Neural cell (in vitro differentiated cells): ENCODE results near the gene ASCL1. TPM values are rescaled to one million over a fixed set of nuclear protein-coding genes. Genes with fewer than 3 reads are reported as not detected.

Experiments used
- H2AFZ ChIP-seq: fragments of 200-600, 300-800 bp; sonication (generic), shearing (Covaris generic); 2 replicates; pipeline ENCODE4 v1.6.0; 2014; ENCODE audit warnings: low read depth, mild to moderate bottlenecking, antibody characterized with exemption, low read length, moderate library complexity
- H3F3A ChIP-seq: fragments of 200-600 bp; shearing (Covaris generic); 2 replicates; pipeline ENCODE4 v1.6.1; 2016; ENCODE audit warnings: mild to moderate bottlenecking, moderate library complexity, mixed read lengths, antibody characterized with exemption, low read length; ENCODE audit not compliant: insufficient read depth, poor library complexity, severe bottlenecking
- H3K27ac ChIP-seq: fragments of 200-600, 300-800 bp; sonication (generic), shearing (Covaris generic); 2 replicates; pipeline ENCODE4 v1.5.1; 2014; ENCODE audit warnings: mild to moderate bottlenecking, low read length, moderate library complexity
- H3K27me3 ChIP-seq: fragments of 300-800, 200-600 bp; sonication (generic), shearing (Covaris generic); 2 replicates; pipeline ENCODE4 v1.6.0; 2014; ENCODE audit warnings: mild to moderate bottlenecking, low read depth, low read length, moderate library complexity; ENCODE audit not compliant: insufficient read depth
- H3K36me3 ChIP-seq: fragments of 300-800, 200-600 bp; sonication (generic), shearing (Covaris generic); 2 replicates; pipeline ENCODE4 v1.5.1; 2014; ENCODE audit warnings: mild to moderate bottlenecking, antibody characterized with exemption, low read length, moderate library complexity; ENCODE audit not compliant: insufficient read depth
- H3K4me2 ChIP-seq: fragments of 300-800, 200-600 bp; sonication (generic), shearing (Covaris generic); 2 replicates; pipeline ENCODE4 v1.6.0; 2014; ENCODE audit warnings: mild to moderate bottlenecking, low read length
- H3K4me3 ChIP-seq: fragments of 300-800, 200-600 bp; sonication (generic), shearing (Covaris generic); 2 replicates; pipeline ENCODE4 v1.5.1; 2014; ENCODE audit warnings: mild to moderate bottlenecking, low read length, moderate library complexity
- H3K79me2 ChIP-seq: fragments of 200-600 bp; shearing (Covaris generic); replicated peaks from 2 replicates; pipeline ENCODE4 v1.6.0; 2014; ENCODE audit warnings: mild to moderate bottlenecking, low read length, moderate library complexity; ENCODE audit not compliant: insufficient read depth
- H3K9ac ChIP-seq: fragments of 300-800, 200-600 bp; sonication (generic), shearing (Covaris generic); 2 replicates; pipeline ENCODE4 v1.6.1; 2016; ENCODE audit warnings: mild to moderate bottlenecking, low read length, mixed read lengths
- H3K9me2 ChIP-seq: fragments of 200-600 bp; shearing (Covaris generic); 2 replicates; pipeline ENCODE4 v1.6.1; 2016; ENCODE audit warnings: mild to moderate bottlenecking, low read length, mixed read lengths; ENCODE audit not compliant: insufficient read depth
- H3K9me3 ChIP-seq: fragments of 200-600, 300-800 bp; sonication (generic), shearing (Covaris generic); 2 replicates; pipeline ENCODE4 v1.6.1; 2016; ENCODE audit warnings: mild to moderate bottlenecking, mixed run types, low read length, moderate library complexity, mixed read lengths
- H4K20me1 ChIP-seq: fragments of 200-600 bp; shearing (Covaris generic); 2 replicates; pipeline ENCODE4 v1.6.1; 2016; ENCODE audit warnings: mild to moderate bottlenecking, mixed run types; ENCODE audit not compliant: insufficient read depth
- EP300 ChIP-seq: fragments of 450-650 bp; conservative IDR thresholded peaks from 2 replicates; pipeline ENCODE4 v1.6.1; 2014; ENCODE audit warnings: antibody characterized with exemption, mild to moderate bottlenecking, moderate library complexity; ENCODE audit not compliant: poor library complexity, severe bottlenecking
- EZH2 ChIP-seq: fragments of 200-600, 300-800 bp; shearing (Covaris generic), sonication (generic); IDR thresholded peaks from 2 replicates; pipeline ENCODE4 v1.6.1; 2014; ENCODE audit warnings: antibody characterized with exemption, low read length, borderline replicate concordance, mild to moderate bottlenecking; ENCODE audit not compliant: insufficient read depth, poor library complexity, severe bottlenecking
- MXI1 ChIP-seq: fragments of 450-650 bp; conservative IDR thresholded peaks from 2 replicates; pipeline ENCODE4 v1.6.1; 2014; ENCODE audit warnings: antibody characterized with exemption, mild to moderate bottlenecking; ENCODE audit not compliant: poor library complexity, severe bottlenecking
- POLR2AphosphoS5 ChIP-seq: IDR thresholded peaks from 2 replicates; pipeline ENCODE4 v1.6.1; 2012
- RAD21 ChIP-seq: fragments of 450-650 bp; conservative IDR thresholded peaks from 2 replicates; pipeline ENCODE4 v1.6.1; 2014; ENCODE audit warnings: antibody characterized with exemption, mild to moderate bottlenecking, moderate library complexity
- SMC3 ChIP-seq: fragments of 450-650 bp; conservative IDR thresholded peaks from 2 replicates; pipeline ENCODE4 v1.6.1; 2014; ENCODE audit warnings: antibody characterized with exemption, mild to moderate bottlenecking, moderate library complexity; ENCODE audit not compliant: poor library complexity
- TAF1 ChIP-seq: IDR thresholded peaks from 2 replicates; pipeline ENCODE4 v1.6.1; 2012; ENCODE audit warnings: low read depth
- polyA plus RNA-seq: library from polyadenylated mRNA; depleted of rRNA; stranded (reverse); fragments of >200 nt; gene quantifications from 2 replicates; pipeline ENCODE4 v1.2.3, GENCODE V29; 2014
- TF ChIP-seq, protein P1 (sequence below): IDR thresholded peaks from 2 replicates; pipeline ENCODE4 v1.6.1; 2012; ENCODE audit warnings: borderline replicate concordance
- TF ChIP-seq, protein P2 (sequence below): fragments of 450-650 bp; IDR thresholded peaks from 2 replicates; pipeline ENCODE4 v1.5.1; 2014; ENCODE audit warnings: antibody characterized with exemption, mild to moderate bottlenecking, moderate library complexity; ENCODE audit not compliant: poor library complexity, severe bottlenecking

Gene ASCL1
- polyA plus RNA-seq, 1 donor from 2014 or later: 3.4 TPM

DNA sequence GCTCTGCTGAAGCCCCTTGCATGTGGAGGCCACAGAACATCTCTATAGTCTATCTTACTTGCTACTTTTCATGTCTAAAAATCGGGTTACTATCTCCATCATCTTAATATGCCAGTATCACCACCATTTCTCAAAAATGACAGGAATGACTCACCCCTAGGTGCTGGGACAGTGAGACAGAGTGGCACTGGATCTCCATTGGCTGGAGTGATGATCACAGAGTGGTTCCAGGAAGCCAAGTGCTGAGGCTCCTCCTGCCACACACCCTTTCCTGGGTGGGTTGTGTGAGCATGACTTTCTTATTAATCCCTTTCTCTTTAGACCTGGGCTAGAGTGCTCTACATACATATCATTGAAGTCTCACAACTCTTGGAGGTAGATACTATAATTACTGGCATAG lies 3.3 kb upstream of the ASCL1 start:
- no peak overlapping the region for H3K9ac ChIP-seq
- peaks cover 6% of the 10 kb centered on the region for H3F3A ChIP-seq
- no peak overlapping the region for H3K4me2 ChIP-seq
- no peaks in the 10 kb centered on the region for H3K9me2 ChIP-seq
- no peaks in the 10 kb centered on the region for H4K20me1 ChIP-seq
- peaks cover 57% of the 10 kb centered on the region for H3K27me3 ChIP-seq
- H3K27ac ChIP-seq: no peak overlapping the region
- no peak overlapping the region for H2AFZ ChIP-seq
- no peaks in the 10 kb centered on the region for H3K9me3 ChIP-seq
- peaks cover 5% of the 10 kb centered on the region for H3K79me2 ChIP-seq
- TF ChIP-seq EP300 (no peak), RAD21 (no peak)
- H3K4me3 ChIP-seq: no peak overlapping the region
- H3K36me3 ChIP-seq: no peaks in the 10 kb centered on the region

DNA sequence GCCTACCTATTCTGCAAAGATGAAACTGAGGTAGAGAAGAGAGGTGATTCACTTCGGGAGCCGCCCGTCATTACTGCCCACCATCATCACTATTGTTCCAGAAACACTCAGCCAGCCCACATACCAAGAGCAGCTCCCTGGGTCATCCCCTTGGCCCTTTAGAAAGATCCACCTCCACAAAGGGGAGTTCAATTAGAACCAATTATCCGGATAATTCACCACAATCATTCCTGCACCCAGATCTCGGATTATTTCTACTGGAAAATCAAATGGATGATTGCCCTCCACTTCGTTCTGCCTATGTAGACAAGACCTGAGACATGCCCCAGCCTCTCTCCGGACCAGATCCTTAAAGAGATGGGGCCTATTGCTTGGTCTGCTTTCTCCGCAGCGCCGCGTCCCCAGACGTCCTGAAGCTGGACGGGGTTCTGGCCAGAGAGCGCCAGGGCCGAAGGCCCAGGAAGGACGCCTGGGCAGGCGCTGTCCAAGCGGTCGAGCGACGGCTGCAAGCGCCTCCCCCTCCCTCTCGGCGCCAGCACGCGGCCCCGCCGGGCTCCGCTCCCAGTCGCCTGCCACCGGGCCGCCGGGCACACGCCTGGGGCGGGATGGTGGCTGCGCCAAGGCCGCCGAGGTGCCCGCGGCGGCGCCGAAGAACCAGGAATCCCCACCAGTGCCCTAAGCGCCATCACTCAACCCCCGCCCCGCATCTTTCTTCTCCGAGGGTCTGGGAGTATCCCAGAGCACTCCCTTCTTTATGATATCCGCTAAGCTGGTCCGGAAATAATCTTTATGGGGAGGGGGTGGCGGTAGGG lies 1.3 kb upstream of the ASCL1 start:
- H3K9ac ChIP-seq: peak overlapping the region; percentile 23
- peaks cover 6% of the 10 kb centered on the region for H3F3A ChIP-seq
- no peaks in the 10 kb centered on the region for H4K20me1 ChIP-seq
- no peaks in the 10 kb centered on the region for H3K36me3 ChIP-seq
- TF ChIP-seq, protein P1, sequence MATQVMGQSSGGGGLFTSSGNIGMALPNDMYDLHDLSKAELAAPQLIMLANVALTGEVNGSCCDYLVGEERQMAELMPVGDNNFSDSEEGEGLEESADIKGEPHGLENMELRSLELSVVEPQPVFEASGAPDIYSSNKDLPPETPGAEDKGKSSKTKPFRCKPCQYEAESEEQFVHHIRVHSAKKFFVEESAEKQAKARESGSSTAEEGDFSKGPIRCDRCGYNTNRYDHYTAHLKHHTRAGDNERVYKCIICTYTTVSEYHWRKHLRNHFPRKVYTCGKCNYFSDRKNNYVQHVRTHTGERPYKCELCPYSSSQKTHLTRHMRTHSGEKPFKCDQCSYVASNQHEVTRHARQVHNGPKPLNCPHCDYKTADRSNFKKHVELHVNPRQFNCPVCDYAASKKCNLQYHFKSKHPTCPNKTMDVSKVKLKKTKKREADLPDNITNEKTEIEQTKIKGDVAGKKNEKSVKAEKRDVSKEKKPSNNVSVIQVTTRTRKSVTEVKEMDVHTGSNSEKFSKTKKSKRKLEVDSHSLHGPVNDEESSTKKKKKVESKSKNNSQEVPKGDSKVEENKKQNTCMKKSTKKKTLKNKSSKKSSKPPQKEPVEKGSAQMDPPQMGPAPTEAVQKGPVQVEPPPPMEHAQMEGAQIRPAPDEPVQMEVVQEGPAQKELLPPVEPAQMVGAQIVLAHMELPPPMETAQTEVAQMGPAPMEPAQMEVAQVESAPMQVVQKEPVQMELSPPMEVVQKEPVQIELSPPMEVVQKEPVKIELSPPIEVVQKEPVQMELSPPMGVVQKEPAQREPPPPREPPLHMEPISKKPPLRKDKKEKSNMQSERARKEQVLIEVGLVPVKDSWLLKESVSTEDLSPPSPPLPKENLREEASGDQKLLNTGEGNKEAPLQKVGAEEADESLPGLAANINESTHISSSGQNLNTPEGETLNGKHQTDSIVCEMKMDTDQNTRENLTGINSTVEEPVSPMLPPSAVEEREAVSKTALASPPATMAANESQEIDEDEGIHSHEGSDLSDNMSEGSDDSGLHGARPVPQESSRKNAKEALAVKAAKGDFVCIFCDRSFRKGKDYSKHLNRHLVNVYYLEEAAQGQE: no peak
- TF ChIP-seq, protein P2, sequence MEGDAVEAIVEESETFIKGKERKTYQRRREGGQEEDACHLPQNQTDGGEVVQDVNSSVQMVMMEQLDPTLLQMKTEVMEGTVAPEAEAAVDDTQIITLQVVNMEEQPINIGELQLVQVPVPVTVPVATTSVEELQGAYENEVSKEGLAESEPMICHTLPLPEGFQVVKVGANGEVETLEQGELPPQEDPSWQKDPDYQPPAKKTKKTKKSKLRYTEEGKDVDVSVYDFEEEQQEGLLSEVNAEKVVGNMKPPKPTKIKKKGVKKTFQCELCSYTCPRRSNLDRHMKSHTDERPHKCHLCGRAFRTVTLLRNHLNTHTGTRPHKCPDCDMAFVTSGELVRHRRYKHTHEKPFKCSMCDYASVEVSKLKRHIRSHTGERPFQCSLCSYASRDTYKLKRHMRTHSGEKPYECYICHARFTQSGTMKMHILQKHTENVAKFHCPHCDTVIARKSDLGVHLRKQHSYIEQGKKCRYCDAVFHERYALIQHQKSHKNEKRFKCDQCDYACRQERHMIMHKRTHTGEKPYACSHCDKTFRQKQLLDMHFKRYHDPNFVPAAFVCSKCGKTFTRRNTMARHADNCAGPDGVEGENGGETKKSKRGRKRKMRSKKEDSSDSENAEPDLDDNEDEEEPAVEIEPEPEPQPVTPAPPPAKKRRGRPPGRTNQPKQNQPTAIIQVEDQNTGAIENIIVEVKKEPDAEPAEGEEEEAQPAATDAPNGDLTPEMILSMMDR: no peak
- no peak for TF ChIP-seq RAD21
- no peak for TF ChIP-seq EP300
- no peak for TF ChIP-seq EZH2
- no peak for TF ChIP-seq TAF1
- no peak for TF ChIP-seq MXI1
- TF ChIP-seq SMC3: no peak
- TF ChIP-seq POLR2AphosphoS5: no peak
- no peak overlapping the region for H2AFZ ChIP-seq
- peak overlapping the region; percentile 90 for H3K4me3 ChIP-seq
- H3K9me3 ChIP-seq: no peaks in the 10 kb centered on the region
- peaks cover 20% of the 10 kb centered on the region for H3K79me2 ChIP-seq
- H3K4me2 ChIP-seq: no peak overlapping the region
- no peaks in the 10 kb centered on the region for H3K9me2 ChIP-seq
- peaks cover 50% of the 10 kb centered on the region for H3K27me3 ChIP-seq
- H3K27ac ChIP-seq: no peak overlapping the region
